ENCODE results near the gene TLE6.

DNA sequence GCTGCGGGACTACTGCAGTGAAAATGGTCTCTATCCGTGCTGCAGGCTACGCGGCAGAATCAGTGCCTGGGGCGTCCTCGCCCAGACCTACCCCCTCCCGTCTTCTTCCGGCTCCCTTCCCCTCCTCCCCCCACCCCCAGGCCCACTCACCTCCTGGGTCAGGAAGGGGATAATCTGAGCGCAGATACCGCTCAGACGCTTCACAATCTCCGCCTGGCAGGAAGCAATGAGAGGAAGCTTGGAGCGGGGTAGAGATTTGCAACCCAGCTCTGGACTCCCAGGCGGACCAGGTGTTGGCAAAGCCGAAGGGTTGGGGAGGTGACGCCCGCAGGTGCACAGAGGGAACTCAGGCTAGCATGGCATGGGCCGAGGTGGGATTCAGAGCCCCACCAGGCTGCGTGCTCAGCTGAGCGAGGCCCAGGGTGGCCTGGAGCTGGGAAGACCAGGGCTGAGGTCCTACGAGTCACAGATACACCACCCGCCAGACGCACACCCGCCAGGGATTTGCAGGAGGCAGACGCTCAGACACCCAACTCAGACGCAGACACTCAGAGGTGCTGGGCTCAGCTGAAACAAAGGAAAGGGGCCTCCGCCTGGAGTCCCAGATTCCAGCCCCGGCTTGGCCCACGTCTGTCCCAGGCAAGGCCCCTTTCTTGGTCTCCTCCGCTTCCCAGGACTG, 47.6 kb downstream of the TLE6 start:
- TF ChIP-seq, protein P1, sequence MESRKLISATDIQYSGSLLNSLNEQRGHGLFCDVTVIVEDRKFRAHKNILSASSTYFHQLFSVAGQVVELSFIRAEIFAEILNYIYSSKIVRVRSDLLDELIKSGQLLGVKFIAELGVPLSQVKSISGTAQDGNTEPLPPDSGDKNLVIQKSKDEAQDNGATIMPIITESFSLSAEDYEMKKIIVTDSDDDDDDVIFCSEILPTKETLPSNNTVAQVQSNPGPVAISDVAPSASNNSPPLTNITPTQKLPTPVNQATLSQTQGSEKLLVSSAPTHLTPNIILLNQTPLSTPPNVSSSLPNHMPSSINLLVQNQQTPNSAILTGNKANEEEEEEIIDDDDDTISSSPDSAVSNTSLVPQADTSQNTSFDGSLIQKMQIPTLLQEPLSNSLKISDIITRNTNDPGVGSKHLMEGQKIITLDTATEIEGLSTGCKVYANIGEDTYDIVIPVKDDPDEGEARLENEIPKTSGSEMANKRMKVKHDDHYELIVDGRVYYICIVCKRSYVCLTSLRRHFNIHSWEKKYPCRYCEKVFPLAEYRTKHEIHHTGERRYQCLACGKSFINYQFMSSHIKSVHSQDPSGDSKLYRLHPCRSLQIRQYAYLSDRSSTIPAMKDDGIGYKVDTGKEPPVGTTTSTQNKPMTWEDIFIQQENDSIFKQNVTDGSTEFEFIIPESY (IDR thresholded peaks at IDR 0.05): no peak
- TF ChIP-seq, protein P2, sequence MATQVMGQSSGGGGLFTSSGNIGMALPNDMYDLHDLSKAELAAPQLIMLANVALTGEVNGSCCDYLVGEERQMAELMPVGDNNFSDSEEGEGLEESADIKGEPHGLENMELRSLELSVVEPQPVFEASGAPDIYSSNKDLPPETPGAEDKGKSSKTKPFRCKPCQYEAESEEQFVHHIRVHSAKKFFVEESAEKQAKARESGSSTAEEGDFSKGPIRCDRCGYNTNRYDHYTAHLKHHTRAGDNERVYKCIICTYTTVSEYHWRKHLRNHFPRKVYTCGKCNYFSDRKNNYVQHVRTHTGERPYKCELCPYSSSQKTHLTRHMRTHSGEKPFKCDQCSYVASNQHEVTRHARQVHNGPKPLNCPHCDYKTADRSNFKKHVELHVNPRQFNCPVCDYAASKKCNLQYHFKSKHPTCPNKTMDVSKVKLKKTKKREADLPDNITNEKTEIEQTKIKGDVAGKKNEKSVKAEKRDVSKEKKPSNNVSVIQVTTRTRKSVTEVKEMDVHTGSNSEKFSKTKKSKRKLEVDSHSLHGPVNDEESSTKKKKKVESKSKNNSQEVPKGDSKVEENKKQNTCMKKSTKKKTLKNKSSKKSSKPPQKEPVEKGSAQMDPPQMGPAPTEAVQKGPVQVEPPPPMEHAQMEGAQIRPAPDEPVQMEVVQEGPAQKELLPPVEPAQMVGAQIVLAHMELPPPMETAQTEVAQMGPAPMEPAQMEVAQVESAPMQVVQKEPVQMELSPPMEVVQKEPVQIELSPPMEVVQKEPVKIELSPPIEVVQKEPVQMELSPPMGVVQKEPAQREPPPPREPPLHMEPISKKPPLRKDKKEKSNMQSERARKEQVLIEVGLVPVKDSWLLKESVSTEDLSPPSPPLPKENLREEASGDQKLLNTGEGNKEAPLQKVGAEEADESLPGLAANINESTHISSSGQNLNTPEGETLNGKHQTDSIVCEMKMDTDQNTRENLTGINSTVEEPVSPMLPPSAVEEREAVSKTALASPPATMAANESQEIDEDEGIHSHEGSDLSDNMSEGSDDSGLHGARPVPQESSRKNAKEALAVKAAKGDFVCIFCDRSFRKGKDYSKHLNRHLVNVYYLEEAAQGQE (IDR thresholded peaks at IDR 0.05): no peak
- TF ChIP-seq CTCF (IDR thresholded peaks at IDR 0.05; ENCODE audit: low read depth, low read length, missing input control) (no peak), MAX (IDR thresholded peaks at IDR 0.05) (no peak), YY1 (IDR thresholded peaks at IDR 0.05) (no peak), RAD21 (IDR thresholded peaks at IDR 0.05) (no peak), JUND (IDR thresholded peaks at IDR 0.05) (no peak), FOXA1 (IDR thresholded peaks at IDR 0.05) (no peak), GABPA (IDR thresholded peaks at IDR 0.05 in 1 of 2, conservative IDR thresholded peaks at IDR 0.05 in 1 of 2) (no peak)
- TF ChIP-seq, protein P3, sequence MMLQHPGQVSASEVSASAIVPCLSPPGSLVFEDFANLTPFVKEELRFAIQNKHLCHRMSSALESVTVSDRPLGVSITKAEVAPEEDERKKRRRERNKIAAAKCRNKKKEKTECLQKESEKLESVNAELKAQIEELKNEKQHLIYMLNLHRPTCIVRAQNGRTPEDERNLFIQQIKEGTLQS (IDR thresholded peaks at IDR 0.05): no peak

All from liver (tissue), 3 donors.